ENCODE measurements around the gene FNDC5.
"Not testable (repeated sequence)": the region's sequence is repeated elsewhere in the genome, so short reads cannot be mapped to it uniquely, and the experiment has no call there.

FNDC5 gene

DNA sequence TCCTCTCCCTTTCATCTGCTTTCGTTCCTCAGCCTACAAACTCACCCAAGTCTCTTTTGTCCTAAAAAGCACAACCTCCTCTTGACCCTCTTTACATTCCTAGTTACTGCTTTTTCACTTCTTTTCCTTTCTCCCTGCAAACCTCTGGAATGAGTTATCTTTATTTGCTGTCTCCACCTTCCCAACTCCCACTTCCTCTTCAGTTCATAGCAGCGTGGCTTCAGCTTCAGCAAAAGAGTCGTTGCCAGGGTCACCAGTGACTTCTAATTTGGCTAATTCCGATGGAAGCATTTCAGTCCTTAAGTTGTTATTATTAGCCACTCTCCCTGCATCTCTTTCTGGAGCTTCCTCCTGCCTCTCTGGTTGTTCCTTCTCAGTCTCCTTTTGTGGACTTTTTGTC is 36.7 kb upstream of the FNDC5 start:
- DNase-seq (ENCODE audit: low read depth), result no peak
- no peak overlapping the region for H3K4me3 ChIP-seq (ENCODE audit: low read length)
- TF ChIP-seq, protein P1, sequence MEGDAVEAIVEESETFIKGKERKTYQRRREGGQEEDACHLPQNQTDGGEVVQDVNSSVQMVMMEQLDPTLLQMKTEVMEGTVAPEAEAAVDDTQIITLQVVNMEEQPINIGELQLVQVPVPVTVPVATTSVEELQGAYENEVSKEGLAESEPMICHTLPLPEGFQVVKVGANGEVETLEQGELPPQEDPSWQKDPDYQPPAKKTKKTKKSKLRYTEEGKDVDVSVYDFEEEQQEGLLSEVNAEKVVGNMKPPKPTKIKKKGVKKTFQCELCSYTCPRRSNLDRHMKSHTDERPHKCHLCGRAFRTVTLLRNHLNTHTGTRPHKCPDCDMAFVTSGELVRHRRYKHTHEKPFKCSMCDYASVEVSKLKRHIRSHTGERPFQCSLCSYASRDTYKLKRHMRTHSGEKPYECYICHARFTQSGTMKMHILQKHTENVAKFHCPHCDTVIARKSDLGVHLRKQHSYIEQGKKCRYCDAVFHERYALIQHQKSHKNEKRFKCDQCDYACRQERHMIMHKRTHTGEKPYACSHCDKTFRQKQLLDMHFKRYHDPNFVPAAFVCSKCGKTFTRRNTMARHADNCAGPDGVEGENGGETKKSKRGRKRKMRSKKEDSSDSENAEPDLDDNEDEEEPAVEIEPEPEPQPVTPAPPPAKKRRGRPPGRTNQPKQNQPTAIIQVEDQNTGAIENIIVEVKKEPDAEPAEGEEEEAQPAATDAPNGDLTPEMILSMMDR (IDR thresholded peaks at IDR 0.05; ENCODE audit: insufficient read depth, low read depth, low read length, missing control alignments), result no peak

DNA sequence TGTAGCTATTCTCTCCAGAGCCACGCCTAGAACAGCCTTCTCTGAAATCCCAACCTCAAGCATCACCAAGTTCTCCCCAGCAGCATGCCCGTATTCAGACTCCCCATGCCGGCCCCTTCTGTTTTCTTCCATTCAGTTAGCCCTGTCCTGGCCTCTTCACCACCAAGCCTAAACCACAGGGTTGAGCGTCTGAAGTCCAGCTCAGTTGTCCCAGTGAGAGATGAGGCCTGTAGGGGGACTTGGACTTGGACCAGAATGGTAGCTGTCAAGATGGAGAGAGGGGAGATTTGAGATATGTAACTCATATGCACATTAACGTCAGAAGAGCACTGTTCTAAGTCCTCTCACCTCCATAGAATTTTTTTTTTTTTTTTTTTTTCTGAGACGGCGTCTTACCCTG is 35.9 kb upstream of the FNDC5 start:
- no peak overlapping the region for H3K4me3 ChIP-seq (ENCODE audit: low read length)
- TF ChIP-seq, protein P1 (IDR thresholded peaks at IDR 0.05; ENCODE audit: insufficient read depth, low read depth, low read length, missing control alignments), result no peak
- DNase-seq (ENCODE audit: low read depth), result no peak

DNA sequence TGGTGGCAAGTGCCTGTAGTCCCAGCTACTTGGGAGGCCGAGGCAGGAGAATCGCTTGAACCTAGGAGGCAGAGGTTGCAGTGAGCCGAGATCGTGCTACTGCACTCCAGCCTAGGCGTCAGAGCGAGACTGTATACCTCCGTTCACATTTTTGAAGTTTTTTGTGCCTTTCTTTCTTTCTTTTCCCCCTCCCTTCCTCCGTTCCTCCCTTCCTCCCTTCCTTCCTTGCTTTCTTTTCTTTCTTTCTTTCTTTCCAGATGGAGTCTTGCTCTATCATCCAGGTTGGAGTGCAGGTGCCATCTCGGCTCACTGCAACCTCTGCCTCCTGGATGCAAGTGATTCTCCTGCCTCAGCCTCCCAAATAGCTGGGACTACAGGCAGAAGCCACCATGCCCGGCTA is 34.9 kb upstream of the FNDC5 start:
- not testable (repeated sequence) for DNase-seq (ENCODE audit: low read depth); H3K4me3 ChIP-seq (ENCODE audit: low read length)

DNA sequence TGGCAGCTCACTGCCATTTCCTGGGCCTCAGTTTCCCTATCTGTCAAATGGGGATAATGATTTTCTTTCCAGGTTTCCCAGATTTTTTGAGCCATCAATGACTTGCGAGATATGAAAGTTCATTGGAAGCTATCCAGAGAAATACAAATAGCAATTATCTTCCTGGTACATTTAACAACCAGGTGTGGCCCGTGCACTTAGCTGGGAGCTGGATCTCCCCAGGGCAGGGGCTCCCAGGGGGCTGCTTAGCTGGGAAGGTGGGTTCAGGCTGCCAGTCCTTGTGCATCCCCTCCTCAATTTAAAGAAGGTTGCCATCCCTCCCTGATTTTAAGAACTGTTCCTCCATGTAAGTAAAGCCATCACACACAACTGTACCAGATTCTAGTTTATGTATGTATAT is 34.1 kb upstream of the FNDC5 start:
- TF ChIP-seq, protein P1 (IDR thresholded peaks at IDR 0.05; ENCODE audit: insufficient read depth, low read depth, low read length, missing control alignments), result no peak
- H3K4me3 ChIP-seq (ENCODE audit: low read length), result no peak overlapping the region
- no peak for DNase-seq (ENCODE audit: low read depth)

DNA sequence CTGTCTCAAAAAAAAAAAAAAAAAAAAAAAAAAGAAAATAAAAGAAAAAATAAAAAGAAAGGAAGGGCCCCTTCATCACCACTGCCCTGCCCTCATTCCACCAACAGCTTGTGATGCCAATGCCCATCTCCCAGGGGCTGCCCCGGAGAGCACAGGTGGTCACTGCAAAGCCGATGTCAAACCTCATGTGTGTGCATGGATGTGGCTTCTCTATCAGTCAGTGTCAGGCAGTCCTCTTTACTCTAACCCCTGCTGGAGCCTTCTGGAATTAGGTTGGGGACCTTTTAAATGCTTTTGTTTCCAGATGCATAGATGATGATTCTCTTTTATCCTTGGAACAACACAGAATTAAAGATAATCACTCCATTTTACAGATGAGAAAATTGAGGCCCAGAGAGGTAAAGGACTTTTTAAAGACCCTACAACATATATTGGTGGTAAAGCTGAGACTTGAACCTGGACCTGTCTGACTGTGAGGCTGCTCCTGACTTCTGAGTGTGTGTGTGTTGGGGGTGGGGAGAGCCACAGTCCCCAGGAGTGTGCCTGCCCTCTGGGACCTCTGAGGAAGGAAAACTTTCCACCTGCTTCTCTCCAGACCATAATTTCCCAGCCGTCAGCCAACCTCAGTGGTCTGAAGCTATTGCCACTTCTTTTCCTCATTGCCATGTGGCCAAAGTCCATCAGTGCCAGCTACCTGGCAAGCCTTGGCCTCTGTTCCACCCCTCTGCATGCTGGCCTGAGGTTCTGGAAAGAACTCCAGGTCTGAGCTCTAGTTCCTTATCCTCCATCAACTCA is 33.5 kb upstream of the FNDC5 start:
- TF ChIP-seq, protein P1 (IDR thresholded peaks at IDR 0.05; ENCODE audit: insufficient read depth, low read depth, low read length, missing control alignments), result no peak
- no peak overlapping the region for H3K4me3 ChIP-seq (ENCODE audit: low read length)
- no peak for DNase-seq (ENCODE audit: low read depth)

DNA sequence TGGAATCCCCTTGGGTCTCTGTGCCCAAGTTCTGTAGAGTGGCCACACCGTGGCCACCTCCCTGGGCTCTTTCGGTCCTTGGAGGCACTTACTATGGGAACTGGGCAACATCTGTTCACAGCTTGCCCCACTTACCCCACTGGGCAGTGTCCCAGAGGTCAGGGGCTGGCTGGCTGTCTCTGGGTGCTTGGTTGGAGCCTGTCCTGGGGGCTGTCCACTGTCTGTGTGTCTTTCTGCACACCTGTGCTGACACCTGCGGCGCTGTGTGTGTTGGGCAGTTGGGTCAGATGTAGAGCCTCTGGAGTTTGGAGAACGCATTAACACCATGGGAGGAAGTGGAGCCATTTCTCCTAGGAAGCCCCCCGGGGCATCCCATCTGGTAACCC is 31.8 kb upstream of the FNDC5 start:
- TF ChIP-seq, protein P1 (IDR thresholded peaks at IDR 0.05; ENCODE audit: insufficient read depth, low read depth, low read length, missing control alignments), result no peak
- DNase-seq (ENCODE audit: low read depth), result no peak
- no peak overlapping the region for H3K4me3 ChIP-seq (ENCODE audit: low read length)

DNA sequence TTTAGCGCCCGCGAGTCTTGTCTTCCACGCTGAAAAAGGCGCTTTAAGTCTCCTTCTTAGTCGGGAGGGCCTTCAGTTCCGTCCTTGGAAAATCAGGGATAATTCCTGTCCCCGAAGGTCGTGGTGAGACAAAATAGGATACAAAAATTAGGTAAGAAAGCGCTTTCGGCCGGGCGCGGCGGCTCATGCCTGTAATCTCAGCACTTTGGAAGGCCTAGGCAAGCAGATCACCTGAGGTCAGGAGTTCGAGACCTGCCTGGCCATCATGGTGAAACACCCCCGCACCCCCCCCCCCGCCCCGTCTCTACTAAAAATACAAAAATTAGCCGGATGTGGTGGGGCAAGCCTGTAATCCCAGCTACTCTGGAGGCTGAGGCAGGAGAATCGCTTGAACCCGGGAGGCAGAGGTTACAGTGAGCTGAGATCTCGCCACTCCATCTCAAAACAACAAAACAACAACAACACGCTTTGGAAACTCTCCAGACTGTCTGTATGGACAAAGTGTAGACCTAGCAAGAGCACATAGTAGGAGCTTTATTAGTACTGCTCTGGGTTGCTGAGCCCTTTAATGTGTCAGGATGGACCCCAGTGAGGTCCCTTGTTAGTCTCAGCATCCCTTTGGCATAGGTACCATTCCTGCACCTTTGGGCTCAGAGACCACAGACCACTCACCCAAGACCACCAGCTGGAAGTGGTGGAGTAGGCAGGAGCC is 31.3 kb upstream of the FNDC5 start:
- TF ChIP-seq, protein P1 (IDR thresholded peaks at IDR 0.05; ENCODE audit: insufficient read depth, low read depth, low read length, missing control alignments), result no peak
- no peak for DNase-seq (ENCODE audit: low read depth)
- peak overlapping the region; percentile 51 for H3K4me3 ChIP-seq (ENCODE audit: low read length)

Data from epithelial cell of esophagus (primary cell).